Gastroesophageal sphincter (tissue), 4 donors: ENCODE data around the gene NDUFS1. TPM values are rescaled to one million over a fixed set of nuclear protein-coding genes. Genes with fewer than 3 reads are reported as not detected.
A peak's percentile ranks its signal among the peaks of the same experiment; 100 is the strongest.
"Not testable (repeated sequence)": the region's sequence is repeated elsewhere in the genome, so short reads cannot be mapped to it uniquely, and the experiment has no call there.

Experiments
- ATAC-seq: fragments of 150-250 bp; one replicate; pipeline ENCODE4 v1.9.1; 2016; ENCODE audit warnings: mild to moderate bottlenecking, moderate library complexity
- H3K27ac ChIP-seq, 4 donors: fragments of 200-600 bp; sonication (generic) in 3 of 4; 1 replicate in 3 of 4; 2 replicates in 1 of 4; pipeline ENCODE4 v1.5.1; 2016 to 2019
- H3K27me3 ChIP-seq: fragments of 200-600 bp; sonication (generic); one replicate; pipeline ENCODE4 v1.5.1; 2019
- H3K36me3 ChIP-seq, 2 donors: fragments of 200-600 bp; sonication (generic); one replicate each; pipeline ENCODE4 v1.5.1; 2019; ENCODE audit warnings: control low read depth in 1 of 2
- H3K4me1 ChIP-seq, 3 donors: fragments of 200-600 bp; sonication (generic); 1 replicate in 2 of 3; 2 replicates in 1 of 3; pipeline ENCODE4 v1.5.1; 2016 to 2019; ENCODE audit warnings: control low read depth in 2 of 3
- H3K4me3 ChIP-seq, 2 donors: fragments of 200-600 bp; sonication (generic); one replicate each; pipeline ENCODE4 v1.5.1; 2019; ENCODE audit warnings: mild to moderate bottlenecking in 1 of 2, moderate library complexity in 1 of 2
- H3K9me3 ChIP-seq, 3 donors: fragments of 200-600 bp; sonication (generic); one replicate each; pipeline ENCODE4 v1.5.1; 2017 to 2019; ENCODE audit warnings: control low read depth in 2 of 3
- CTCF ChIP-seq, 4 experiments: fragments of 200-600 bp in 2 of 4; fragments of 450-650 bp in 2 of 4; sonication (generic) in 1 of 4; IDR thresholded peaks; one replicate each; pipeline ENCODE4 v1.5.1; 2017 to 2019; ENCODE audit warnings: antibody characterized with exemption in 4 of 4, mild to moderate bottlenecking in 2 of 4, moderate library complexity in 2 of 4
- EP300 ChIP-seq: sonication (generic); formaldehyde crosslinking; IDR thresholded peaks from one replicate; pipeline ENCODE4 v1.6.1; 2017; ENCODE audit warnings: antibody characterized with exemption, mild to moderate bottlenecking
- POLR2A ChIP-seq, 2 donors: fragments of 450-650 bp; IDR thresholded peaks; one replicate each; pipeline ENCODE4 v1.6.1; 2017; ENCODE audit warnings: antibody characterized with exemption in 2 of 2, mild to moderate bottlenecking in 2 of 2, moderate library complexity in 1 of 2
- POLR2AphosphoS5 ChIP-seq: sonication (generic); formaldehyde crosslinking; IDR thresholded peaks from one replicate; pipeline ENCODE4 v1.6.1; 2017; ENCODE audit warnings: antibody characterized with exemption
- WGBS, 2 donors: methylation state at CpG; one replicate each; pipeline ENCODE4 v1.1.5; 2018; ENCODE audit warnings: low coverage in 1 of 2; 5-methylcytosine and 5-hydroxymethylcytosine counted together
- total RNA-seq, 4 donors: library from RNA; depleted of rRNA; stranded (reverse); fragments of >200 nt; gene quantifications; one replicate each; pipeline ENCODE4 v1.1.0, GENCODE V29; 2016

The NDUFS1 gene
- total RNA-seq, 4 donors from 2014 or later: 101 to 165 (median 123) TPM

GRCh38 chr2:206160125-206160806 is 1.0 kb upstream of the NDUFS1 start:
- Histone ChIP-seq H3K36me3 (peaks cover 0 to 36% of the 10 kb centered on the region in 2 donors), H3K9me3 (no peaks in the 10 kb centered on the region), H3K27me3 (no peaks in the 10 kb centered on the region), H3K27ac (peak overlapping the region; percentile 85 to 96 (median 91)), H3K4me1 (peaks cover 2 to 51% (median 18%) of the 10 kb centered on the region in 3 donors), H3K4me3 (peak overlapping the region; percentile 79 to 98)
- 8 to 20% methylated on average over 12 of the region's 30 CpGs for WGBS, 2 donors
- ATAC-seq: peak; percentile 37
- TF ChIP-seq POLR2AphosphoS5 (no peak), CTCF (IDR thresholded peaks at IDR 0.05) (no peak), POLR2A (IDR thresholded peaks at IDR 0.05) (no peak), EP300 (no peak)

- Histone ChIP-seq H3K4me3 (peak overlapping the region; percentile 79 to 98), H3K27ac (peak overlapping the region; percentile 85 to 93 (median 91)), H3K36me3 (peaks cover 0 to 31% of the 10 kb centered on the region in 2 donors), H3K9me3 (no peaks in the 10 kb centered on the region), H3K4me1 (peaks cover 2 to 66% (median 24%) of the 10 kb centered on the region in 3 donors), H3K27me3 (no peaks in the 10 kb centered on the region)
- peak; percentile 10 for ATAC-seq
- WGBS, 2 donors: 1 to 4% methylated on average over 14 to 15 of the region's 33 CpGs
- TF ChIP-seq CTCF (IDR thresholded peaks at IDR 0.05) (peak in 1 of 4 experiments; percentile 7), POLR2AphosphoS5 (no peak), POLR2A (IDR thresholded peaks at IDR 0.05) (no peak)
Measured at GRCh38 chr2:206158563-206159345, 490 bp downstream of the NDUFS1 start.

- not testable (repeated sequence) for H3K27ac ChIP-seq, H3K27me3 ChIP-seq, H3K9me3 ChIP-seq, H3K4me3 ChIP-seq, ATAC-seq
- Histone ChIP-seq H3K36me3 (peaks cover 0 to 22% of the 10 kb centered on the region in 2 donors), H3K4me1 (peaks cover 2 to 67% (median 24%) of the 10 kb centered on the region in 3 donors)
- WGBS, 2 donors: 86% methylated on average over 8 of the region's 11 CpGs; no CpG with 5 or more reads in 1 of the 2 donors
Measured at GRCh38 chr2:206157014-206157413, 2.2 kb downstream of the NDUFS1 start.

- no peak for ATAC-seq
- TF ChIP-seq CTCF (IDR thresholded peaks at IDR 0.05): no peak
- TF ChIP-seq EP300: no peak
- no peak for TF ChIP-seq POLR2AphosphoS5
- TF ChIP-seq POLR2A (IDR thresholded peaks at IDR 0.05): no peak
- WGBS, 2 donors: 78 to 79% methylated on average over 3 of the region's 3 CpGs
- no peaks in the 10 kb centered on the region for H3K9me3 ChIP-seq
- no peaks in the 10 kb centered on the region for H3K27me3 ChIP-seq
- no peak overlapping the region for H3K4me3 ChIP-seq
- peaks cover 0 to 36% of the 10 kb centered on the region in 2 donors for H3K36me3 ChIP-seq
- H3K27ac ChIP-seq: no peak overlapping the region
- peaks cover 0 to 50% (median 15%) of the 10 kb centered on the region in 3 donors for H3K4me1 ChIP-seq
Measured at GRCh38 chr2:206154197-206154596, 5.0 kb downstream of the NDUFS1 start.

GRCh38 chr2:206150631-206151030 is 8.6 kb downstream of the NDUFS1 start:
- Histone ChIP-seq H3K36me3 (peaks cover 8 to 72% of the 10 kb centered on the region in 2 donors), H3K27me3 (no peaks in the 10 kb centered on the region), H3K4me3 (no peak overlapping the region), H3K27ac (no peak overlapping the region), H3K9me3 (no peaks in the 10 kb centered on the region), H3K4me1 (peaks cover 0 to 24% (median 5%) of the 10 kb centered on the region in 3 donors)
- ATAC-seq: no peak
- TF ChIP-seq POLR2AphosphoS5: no peak
- no peak for TF ChIP-seq POLR2A (IDR thresholded peaks at IDR 0.05)
- TF ChIP-seq CTCF (IDR thresholded peaks at IDR 0.05): no peak
- no peak for TF ChIP-seq EP300
- WGBS, 2 donors: 74 to 93% methylated on average over 2 to 4 of the region's 4 CpGs
